ENCODE data around the gene LDLRAD2.

Gene LDLRAD2

DNA sequence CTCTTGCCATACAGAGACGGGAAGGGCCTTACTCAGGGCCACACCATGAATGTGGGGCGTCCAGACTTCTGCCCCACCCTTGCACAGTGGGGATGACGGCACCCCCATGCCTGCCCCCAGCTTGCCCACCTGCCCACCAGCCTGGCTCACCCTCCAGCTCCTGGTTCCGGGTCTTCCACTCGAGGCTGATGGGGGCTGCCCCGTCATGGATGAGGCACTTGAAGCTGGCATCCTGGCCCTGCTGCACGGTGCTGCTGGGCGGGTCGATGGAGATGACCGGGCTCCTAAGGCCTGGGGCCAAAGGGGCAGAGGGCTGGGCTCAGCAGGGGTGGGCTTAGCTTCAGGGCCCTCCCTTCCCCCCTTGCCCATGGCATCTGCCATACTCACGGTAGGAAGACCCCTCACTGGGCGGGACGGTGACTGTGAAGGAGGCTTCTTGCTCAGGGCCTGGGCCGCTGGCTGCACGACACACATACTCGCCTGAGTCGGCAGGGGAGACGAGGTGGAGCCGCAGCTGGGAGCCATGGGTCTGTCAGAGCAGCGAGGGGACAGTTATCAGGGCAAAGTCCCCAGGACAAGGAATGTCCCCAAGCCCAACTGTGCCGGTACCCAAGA lies 29.9 kb downstream of the LDLRAD2 start:
- DNase-seq (ENCODE audit: low spot score) (no peak), FAIRE-seq (no peak)

DNA sequence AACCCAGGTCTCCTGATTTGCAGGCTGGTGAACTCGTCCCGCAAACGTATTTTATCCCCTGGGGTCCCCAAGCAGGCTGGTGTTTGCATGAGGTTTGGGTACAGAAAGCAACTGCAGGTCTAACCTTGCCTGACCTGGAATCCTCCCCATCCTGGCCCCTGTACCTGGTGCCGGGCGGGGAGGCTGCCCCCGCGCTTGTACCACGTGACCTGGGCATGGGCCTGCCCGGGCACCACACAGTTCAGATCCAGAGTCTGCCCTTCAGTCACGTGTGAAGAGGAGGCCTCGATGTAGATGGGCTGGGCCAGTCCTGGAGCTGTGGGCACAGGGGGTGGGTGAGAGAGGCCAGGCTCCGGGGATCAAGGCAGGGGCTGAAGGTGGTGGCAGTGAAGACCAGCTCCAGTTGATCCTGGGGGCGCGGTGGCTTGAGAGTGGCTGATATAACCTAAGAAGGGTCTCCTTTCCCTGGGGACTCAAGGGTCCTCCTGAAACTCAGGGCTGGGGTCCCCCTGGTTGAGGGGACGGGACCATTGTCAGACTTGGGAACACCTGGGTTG lies 30.6 kb downstream of the LDLRAD2 start:
- no peak for DNase-seq (ENCODE audit: low spot score)
- no peak for FAIRE-seq

DNA sequence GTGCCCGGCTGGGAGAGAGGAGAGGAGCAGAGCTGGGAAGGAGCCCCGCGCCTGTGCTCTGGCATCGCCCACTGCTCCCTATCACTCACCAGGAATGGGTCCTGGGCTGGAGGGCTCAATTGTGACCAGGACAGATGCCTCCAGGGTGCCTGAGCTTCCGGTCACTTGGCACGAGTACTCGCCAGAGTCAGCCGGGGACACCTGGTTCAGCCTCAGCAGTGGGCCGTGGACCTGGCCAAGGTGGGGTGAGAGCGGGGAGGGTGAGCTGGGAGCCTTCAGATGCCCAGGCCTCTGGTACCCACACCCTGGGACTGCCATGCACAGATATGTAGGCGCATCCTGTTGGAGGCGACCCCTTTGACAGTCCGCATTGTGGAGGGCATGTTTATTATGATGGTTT lies 31.1 kb downstream of the LDLRAD2 start:
- FAIRE-seq (no peak), DNase-seq (ENCODE audit: low spot score) (no peak)

DNA sequence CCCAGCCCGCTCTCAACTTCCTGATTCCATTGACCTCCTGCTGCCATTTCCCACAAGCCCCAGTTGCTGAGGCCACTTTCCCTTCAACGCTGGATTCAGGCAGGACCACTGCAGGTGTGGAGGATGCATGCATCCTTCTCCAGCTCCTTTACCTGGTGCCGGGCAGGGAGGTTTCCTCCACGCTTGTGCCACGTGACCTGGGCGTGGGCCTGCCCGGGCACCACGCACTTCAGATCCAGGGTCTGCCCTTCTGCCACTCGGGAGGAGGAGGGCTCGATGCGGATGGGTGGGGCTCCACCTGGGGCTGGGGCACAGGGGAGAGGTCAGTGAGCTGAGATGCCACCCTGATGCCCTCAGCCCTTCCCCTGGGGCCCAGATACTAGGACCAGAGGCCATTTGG lies 31.9 kb downstream of the LDLRAD2 start:
- DNase-seq (ENCODE audit: low spot score) (no peak), FAIRE-seq (peak; percentile 30)

DNA sequence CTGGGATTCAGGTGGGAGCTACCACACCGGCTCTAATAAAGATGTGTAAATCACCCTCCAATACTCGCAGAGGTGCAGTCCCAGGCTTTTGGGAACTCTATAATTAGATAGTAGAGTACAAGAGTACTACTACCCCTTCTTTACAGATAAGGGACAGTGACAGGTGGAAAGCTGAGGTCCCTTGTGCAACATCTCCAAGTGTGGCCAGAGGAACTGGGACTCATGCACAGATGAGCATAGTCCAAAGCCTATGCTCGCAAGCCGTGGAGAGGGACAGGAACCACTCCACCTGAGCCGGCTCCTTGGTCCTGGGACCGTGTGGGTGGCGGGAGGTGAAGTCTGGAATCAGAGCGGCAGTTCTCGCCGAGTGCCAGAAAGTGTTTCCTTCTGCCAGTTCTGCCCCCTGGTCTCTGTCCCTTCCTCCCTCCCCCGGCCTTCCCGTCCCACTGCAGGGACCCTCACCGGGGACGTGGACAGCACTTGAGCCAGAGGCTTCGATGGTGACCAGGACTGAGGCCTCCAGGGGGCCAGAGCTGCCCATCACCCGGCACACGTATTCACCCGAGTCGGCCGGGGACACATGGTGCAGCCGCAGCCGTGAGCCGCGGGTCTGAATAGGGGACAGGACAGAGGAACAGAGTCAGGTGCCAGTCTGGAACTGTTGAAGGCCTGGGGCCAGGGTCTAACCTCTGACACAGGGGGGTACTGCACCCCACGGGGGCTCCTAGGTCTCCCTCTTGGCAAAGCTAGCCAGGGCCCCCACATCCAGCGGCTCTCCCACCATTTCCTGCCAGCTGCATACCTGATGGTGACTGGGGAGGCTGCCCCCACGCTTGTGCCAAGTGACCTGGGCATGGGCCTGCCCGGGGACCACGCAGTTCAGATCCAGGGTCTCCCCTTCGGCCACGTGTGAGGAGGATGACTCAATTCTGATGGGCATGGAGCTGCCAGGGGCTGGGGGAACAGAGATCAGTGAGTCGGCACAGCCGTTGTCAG lies 33.9 kb downstream of the LDLRAD2 start:
- DNase-seq (ENCODE audit: low spot score): no peak
- no peak for FAIRE-seq

- DNase-seq (ENCODE audit: low spot score) (no peak), FAIRE-seq (peak; percentile 62)
These were observed 35.4 kb downstream of the LDLRAD2 start for GRCh38 chr1:21847223-21848205.

GRCh38 chr1:21848524-21849174 lies 36.6 kb downstream of the LDLRAD2 start:
- FAIRE-seq: no peak

GRCh38 chr1:21849909-21850576 lies 38.0 kb downstream of the LDLRAD2 start:
- DNase-seq (ENCODE audit: low spot score) (no peak), FAIRE-seq (no peak)

More at GRCh38 chr1:21848524-21849174, 36.6 kb downstream of the LDLRAD2 start:
- DNase-seq (ENCODE audit: low spot score): no peak

DNA sequence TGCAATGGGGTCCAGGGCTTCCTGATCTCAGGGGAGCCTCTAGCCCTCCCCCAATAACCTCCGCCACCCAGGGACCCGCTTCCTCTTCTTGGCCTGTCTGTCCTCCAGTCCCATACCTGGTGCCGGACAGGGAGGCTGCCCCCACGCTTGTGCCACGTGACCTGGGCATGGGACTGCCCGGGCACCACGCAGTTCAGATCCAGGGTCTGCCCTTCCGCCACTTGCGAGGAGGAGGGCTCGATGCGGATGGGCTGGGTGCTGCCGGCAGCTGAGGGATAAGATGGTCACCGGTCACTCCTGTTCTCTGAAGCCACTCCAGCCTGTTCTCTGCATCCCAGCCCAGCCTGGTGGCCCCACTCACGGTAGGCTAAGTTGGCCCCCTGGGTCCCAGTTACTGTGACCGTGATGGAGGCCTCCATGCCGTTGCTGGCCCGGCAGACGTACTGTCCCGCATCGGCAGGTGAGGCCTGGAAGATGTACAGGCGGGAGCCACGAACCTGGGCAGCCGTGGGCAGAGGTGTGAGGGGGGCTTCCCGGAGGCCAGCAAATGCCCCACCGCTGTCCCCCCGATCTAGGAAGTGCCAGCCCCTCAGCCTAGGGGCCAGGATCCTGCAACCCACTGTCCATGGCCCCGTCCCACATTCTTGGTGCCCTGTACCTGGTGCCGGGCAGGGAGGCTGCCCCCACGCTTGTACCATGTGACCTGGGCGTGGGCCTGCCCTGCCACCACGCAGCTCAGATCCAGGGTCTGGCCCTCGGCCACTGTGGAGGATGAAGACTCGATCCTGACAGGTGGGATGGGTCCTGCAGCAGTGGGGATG lies 39.6 kb downstream of the LDLRAD2 start:
- FAIRE-seq: peak; percentile 69
- no peak for DNase-seq (ENCODE audit: low spot score)

GRCh38 chr1:21852282-21853130 lies 40.4 kb downstream of the LDLRAD2 start:
- no peak for DNase-seq (ENCODE audit: low spot score)
- FAIRE-seq: no peak

DNA sequence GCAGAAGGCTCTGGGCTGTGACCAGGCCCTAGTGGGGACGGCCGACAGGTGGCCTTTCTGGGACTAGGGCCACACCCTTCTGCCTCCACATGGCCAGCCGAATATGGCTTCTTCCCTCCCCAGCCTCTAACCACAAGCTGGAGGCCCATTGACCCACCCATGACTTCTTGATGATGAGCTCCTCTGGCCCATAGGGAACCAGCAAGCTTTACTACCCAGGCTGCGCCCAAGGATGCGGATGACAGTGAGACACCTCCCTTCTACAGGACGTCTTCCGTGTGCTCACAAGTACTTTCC lies 41.0 kb downstream of the LDLRAD2 start:
- no peak for DNase-seq (ENCODE audit: low spot score)
- FAIRE-seq: no peak

DNA sequence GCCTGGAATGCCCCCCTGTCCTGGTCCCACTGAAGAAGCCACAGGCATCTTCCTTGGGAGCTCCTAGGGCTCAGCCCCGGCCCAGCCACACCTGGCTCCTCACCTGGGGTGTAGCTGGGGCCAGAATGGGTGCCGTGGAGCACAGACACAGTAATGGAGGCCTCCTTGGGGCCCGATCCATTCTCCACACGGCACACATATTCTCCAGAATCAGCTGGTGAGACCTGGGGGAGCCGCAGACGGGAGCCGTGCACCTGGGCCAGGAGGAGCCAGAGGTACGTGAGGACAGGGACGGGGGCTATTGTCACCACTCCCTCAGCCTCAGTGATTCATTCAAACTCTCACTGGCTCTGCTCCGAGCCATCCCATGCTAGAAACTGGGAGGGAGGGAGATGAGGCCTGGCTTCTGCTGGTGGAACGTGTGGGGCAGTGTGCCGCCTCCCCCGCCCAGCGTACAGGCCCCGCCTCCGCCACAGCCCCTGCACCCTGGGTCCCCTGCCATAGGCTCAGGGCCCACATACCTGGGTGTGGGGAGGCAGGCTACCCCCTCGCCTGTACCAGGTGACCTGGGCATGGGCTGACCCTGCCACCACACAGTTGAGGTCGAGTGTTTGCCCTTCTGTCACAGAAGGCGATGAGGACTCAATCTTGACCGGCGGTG lies 42.2 kb downstream of the LDLRAD2 start:
- FAIRE-seq (no peak), DNase-seq (ENCODE audit: low spot score) (no peak)

GRCh38 chr1:21854751-21855131 lies 42.7 kb downstream of the LDLRAD2 start:
- FAIRE-seq (no peak), DNase-seq (ENCODE audit: low spot score) (no peak)

DNA sequence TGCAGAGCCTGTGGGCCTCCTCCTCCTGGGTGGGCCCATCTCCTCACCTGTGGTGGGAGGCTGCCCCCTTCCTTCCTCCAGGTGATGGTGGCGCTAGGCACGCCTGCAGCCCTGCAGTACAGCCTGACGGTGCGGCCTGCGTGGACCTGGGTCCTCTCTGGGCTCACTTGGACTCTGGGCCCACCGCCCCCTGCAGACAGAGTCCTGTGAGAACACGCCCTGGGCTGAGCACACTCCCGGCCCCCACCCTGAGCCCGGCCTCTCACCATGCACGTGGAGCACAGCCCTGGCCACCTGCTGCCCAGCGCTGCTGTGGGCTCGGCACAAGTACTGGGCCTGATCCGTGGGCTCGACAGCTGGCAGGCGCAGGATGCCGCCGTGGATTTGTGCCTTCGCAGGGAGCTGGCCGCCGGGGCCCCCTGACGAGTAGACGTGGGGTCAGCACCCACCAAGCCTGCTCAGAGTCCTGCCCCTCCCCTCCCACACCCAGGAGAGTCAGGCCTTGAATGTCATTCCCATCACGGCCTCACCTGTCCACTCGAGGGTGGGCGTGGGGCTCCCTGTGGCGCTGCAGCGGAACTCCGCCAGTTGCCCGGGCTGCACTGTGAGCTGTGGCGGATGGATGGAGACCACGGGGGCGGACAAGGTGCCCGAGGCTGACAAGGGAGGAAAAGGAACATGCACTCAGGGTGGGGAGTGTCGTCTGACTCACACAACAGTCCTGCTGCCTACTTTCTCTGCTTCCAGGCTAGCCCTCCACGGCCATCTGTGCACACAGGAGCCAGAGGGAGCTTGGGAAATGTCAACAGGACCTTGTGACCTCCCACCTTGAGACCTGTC lies 43.4 kb downstream of the LDLRAD2 start:
- FAIRE-seq (no peak), DNase-seq (ENCODE audit: low spot score) (no peak)

DNA sequence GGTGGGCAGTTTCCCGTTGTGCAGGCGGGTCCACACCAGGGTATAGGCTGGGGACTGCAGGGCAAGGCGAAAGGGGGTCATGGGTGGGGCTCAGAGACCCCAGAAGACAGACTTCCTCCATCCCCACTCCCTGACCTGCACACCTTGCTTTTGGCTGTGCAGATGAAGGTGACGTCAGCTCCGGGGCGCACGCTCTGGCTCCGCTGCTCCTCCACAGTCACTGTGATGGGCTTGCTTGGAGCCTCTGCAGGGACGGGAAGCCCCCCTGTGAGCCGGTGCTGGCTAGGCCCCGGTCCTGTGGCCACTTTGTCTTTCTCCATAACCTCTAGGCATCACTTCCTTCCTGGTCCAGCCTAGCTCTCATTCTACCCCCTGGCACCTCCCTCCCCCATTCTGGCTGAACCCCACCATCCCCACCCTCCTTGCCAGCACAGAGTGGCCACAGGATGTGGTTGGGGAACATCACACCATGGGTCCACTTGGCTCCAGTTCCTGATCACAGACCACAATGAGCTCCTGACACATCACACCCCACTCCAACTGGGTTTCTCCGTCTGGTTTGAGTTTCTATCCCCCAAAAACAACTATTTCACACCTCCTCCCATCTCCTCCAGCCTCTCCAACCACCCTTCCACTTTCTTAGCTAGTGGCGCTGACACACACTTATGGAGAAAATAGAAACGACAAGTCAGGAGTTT lies 45.2 kb downstream of the LDLRAD2 start:
- DNase-seq (ENCODE audit: low spot score) (no peak), FAIRE-seq (no peak)

Data from urothelium cell line (cell line).